Stomach (tissue), 4 donors: ENCODE measurements around the gene FLVCR2.

Experiments
- CTCF ChIP-seq, 7 experiments: fragments of 450-650 bp in 4 of 7; fragments of 200-600 bp in 3 of 7; sonication (generic) in 3 of 7; IDR thresholded peaks; one replicate each; pipeline ENCODE4 v1.5.1; 2016 to 2019; ENCODE audit warnings: antibody characterized with exemption in 7 of 7, control low read depth in 2 of 7, mild to moderate bottlenecking in 1 of 7
- EP300 ChIP-seq: sonication (generic); formaldehyde crosslinking; IDR thresholded peaks from one replicate; pipeline ENCODE4 v1.6.1; 2017; ENCODE audit warnings: antibody characterized with exemption
- POLR2A ChIP-seq, 4 donors: fragments of 450-650 bp; IDR thresholded peaks; one replicate each; pipeline ENCODE4 v1.6.1; 2016; ENCODE audit warnings: antibody characterized with exemption in 4 of 4, control low read depth in 2 of 4, mild to moderate bottlenecking in 1 of 4, moderate library complexity in 1 of 4
- POLR2AphosphoS5 ChIP-seq, 3 donors: sonication (generic); formaldehyde crosslinking; IDR thresholded peaks; one replicate each; pipeline ENCODE4 v1.6.1; 2016; ENCODE audit warnings: antibody characterized with exemption in 3 of 3

- no peak for TF ChIP-seq CTCF (IDR thresholded peaks at IDR 0.05)
- TF ChIP-seq EP300 = no peak
- TF ChIP-seq POLR2A (IDR thresholded peaks at IDR 0.05) = no peak
- TF ChIP-seq POLR2AphosphoS5 (IDR thresholded peaks at IDR 0.05) = no peak
Measured at GRCh38 chr14:75554482-75554881, 23.9 kb upstream of the FLVCR2 start.
